SK-N-MC (cell line): ENCODE measurements around the gene INO80E.

Source experiments
- EZH2 ChIP-seq: fragments of 200-600 bp; sonication (generic); IDR thresholded peaks from one replicate; pipeline ENCODE4 v1.6.1; 2017; ENCODE audit warnings: antibody characterized with exemption
- POLR2AphosphoS5 ChIP-seq: IDR thresholded peaks from 2 replicates; pipeline ENCODE4 v1.6.1; 2012; ENCODE audit warnings: mild to moderate bottlenecking, low read depth, low read length, borderline replicate concordance

DNA sequence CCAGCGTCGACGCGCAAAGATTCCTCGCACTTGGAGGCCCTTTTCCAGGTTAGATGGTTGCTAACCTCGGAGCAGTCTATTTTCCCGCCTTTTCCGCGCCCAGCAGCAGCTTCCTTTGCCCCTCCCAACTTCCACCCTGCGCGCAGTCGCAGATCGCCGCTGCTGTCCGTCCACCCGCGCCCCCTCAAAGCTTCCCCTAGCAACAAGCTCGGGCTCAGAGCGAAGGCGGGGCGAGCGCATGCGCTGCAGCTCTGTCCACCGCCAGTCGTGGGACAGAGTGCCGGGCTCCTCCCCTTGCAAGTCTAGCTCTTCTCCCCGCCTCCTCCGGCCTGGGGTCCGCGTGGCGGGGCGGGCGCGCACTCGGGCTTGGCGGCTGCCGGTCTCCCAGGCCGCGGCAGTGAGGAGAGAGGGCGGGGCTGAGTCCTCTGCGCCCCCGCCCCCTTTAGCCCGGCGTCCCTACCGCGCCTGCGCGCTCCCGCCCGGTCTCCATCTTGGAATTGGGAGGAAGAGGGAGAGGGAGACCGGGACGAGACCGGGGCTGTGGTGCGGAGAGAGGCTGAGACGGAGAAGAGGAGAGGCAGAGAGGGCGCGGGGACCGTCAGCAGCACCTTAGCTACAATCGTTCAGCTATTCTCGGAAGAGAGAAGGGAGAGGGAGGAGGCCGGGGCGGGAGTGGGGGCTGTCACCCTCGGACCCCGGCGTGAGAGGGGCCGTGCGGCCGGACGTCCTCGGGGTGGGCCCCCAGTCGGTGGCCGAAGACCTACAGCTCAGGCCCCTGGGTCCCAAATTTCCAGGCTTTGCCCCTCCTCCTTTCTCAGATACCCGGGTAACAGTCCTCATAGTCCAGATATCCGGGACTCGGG, 22.4 kb upstream of the INO80E start, which contains the start of gene TAOK2:
- no peak for TF ChIP-seq EZH2
- TF ChIP-seq POLR2AphosphoS5, result peak; percentile 96
